ENCODE data around the gene PPARGC1A. TPM values are rescaled to one million over a fixed set of nuclear protein-coding genes. Genes with fewer than 3 reads are reported as not detected.

Gene PPARGC1A
- total and polyA plus RNA-seq, 8 donors: 2.7 to 12.2 (median 8.1) TPM

- TF ChIP-seq CTCF (IDR thresholded peaks at IDR 0.05): no peak
- peak overlapping the region in 1 of 4 donors; percentile 55 for H3K27ac ChIP-seq
- H3K36me3 ChIP-seq: no peaks in the 10 kb centered on the region
- H3K9me3 ChIP-seq: no peaks in the 10 kb centered on the region
- intact Hi-C loops (cut with DNase I): no loop called here
- WGBS, 2 donors: 83 to 92% methylated on average over 4 of the region's 4 CpGs
- FAIRE-seq (no peak), ATAC-seq (no peak), DNase-seq (no peak)
- H3K4me3 ChIP-seq: no peak overlapping the region
- no peaks in the 10 kb centered on the region for H3K27me3 ChIP-seq
- no peaks in the 10 kb centered on the region for H3K4me1 ChIP-seq
These were observed 44.4 kb upstream of the PPARGC1A start for GRCh38 chr4:23934223-23934622.

- DNase-seq: no peak
- no peak for FAIRE-seq
- no peaks in the 10 kb centered on the region for H3K36me3 ChIP-seq
- H3K27me3 ChIP-seq: no peaks in the 10 kb centered on the region
- intact Hi-C loops (cut with DNase I): no loop called here
- H3K4me1 ChIP-seq: no peaks in the 10 kb centered on the region
- no peaks in the 10 kb centered on the region for H3K9me3 ChIP-seq
- no peak for TF ChIP-seq CTCF (IDR thresholded peaks at IDR 0.05)
- no peak overlapping the region for H3K4me3 ChIP-seq
- WGBS, 2 donors: 41 to 51% methylated on average over 6 of the region's 6 CpGs
- no peak for ATAC-seq
- H3K27ac ChIP-seq: no peak overlapping the region
These were observed 43.1 kb upstream of the PPARGC1A start for GRCh38 chr4:23932901-23933308.

GRCh38 chr4:23932186-23932585, 42.3 kb upstream of the PPARGC1A start:
- intact Hi-C loops (cut with DNase I): no loop called here
- WGBS, 2 donors: 71 to 81% methylated on average over 4 of the region's 4 CpGs
- DNase-seq (no peak), FAIRE-seq (no peak), ATAC-seq (no peak)
- no peaks in the 10 kb centered on the region for H3K27me3 ChIP-seq
- H3K4me3 ChIP-seq: no peak overlapping the region
- no peak overlapping the region for H3K27ac ChIP-seq
- H3K36me3 ChIP-seq: no peaks in the 10 kb centered on the region
- no peak for TF ChIP-seq CTCF (IDR thresholded peaks at IDR 0.05)
- H3K4me1 ChIP-seq: no peaks in the 10 kb centered on the region
- H3K9me3 ChIP-seq: no peaks in the 10 kb centered on the region

GRCh38 chr4:23931489-23931830, 41.6 kb upstream of the PPARGC1A start:
- no peak for DNase-seq
- Histone ChIP-seq H3K27me3 (no peaks in the 10 kb centered on the region), H3K4me3 (no peak overlapping the region), H3K27ac (peak overlapping the region in 2 of 4 donors; percentile 53 to 68), H3K9me3 (no peaks in the 10 kb centered on the region), H3K36me3 (no peaks in the 10 kb centered on the region), H3K4me1 (no peaks in the 10 kb centered on the region)
- peak in 3 of 4 donors; percentile 24 to 28 (median 28) for ATAC-seq
- WGBS, 2 donors: 39 to 50% methylated on average over 2 of the region's 2 CpGs
- intact Hi-C loops (cut with DNase I): no loop called here
- no peak for FAIRE-seq
- no peak for TF ChIP-seq CTCF (IDR thresholded peaks at IDR 0.05)

GRCh38 chr4:23930750-23931488, 41.1 kb upstream of the PPARGC1A start:
- intact Hi-C loops (cut with DNase I): no loop called here
- Histone ChIP-seq H3K27me3 (no peaks in the 10 kb centered on the region), H3K9me3 (no peaks in the 10 kb centered on the region), H3K27ac (peak overlapping the region in 3 of 4 donors; percentile 35 to 68 (median 53)), H3K4me1 (no peaks in the 10 kb centered on the region), H3K36me3 (no peaks in the 10 kb centered on the region), H3K4me3 (no peak overlapping the region)
- ATAC-seq: peak; percentile 79 to 87 (median 84)
- FAIRE-seq: no peak
- no peak for TF ChIP-seq CTCF (IDR thresholded peaks at IDR 0.05)
- peak; percentile 15 to 63 (median 52) for DNase-seq
- WGBS, 2 donors: 32 to 40% methylated on average over 10 of the region's 10 CpGs

Measured in pancreas (tissue), 10 donors.